Suprapubic skin (tissue), 4 donors: ENCODE measurements around the gene A2ML1. TPM values are rescaled to one million over a fixed set of nuclear protein-coding genes. Genes with fewer than 3 reads are reported as not detected.

Experiments used
- DNase-seq, 2 donors: peaks; one replicate each; pipeline ENCODE4 v3.0.0-alpha.2; 2019; ENCODE audit warnings: low spot score in 2 of 2
- H3K27ac ChIP-seq: fragments of 200-600 bp; sonication (generic); one replicate; pipeline ENCODE4 v1.5.1; 2019
- H3K27me3 ChIP-seq: fragments of 200-600 bp; sonication (generic); one replicate; pipeline ENCODE4 v1.5.1; 2019
- H3K36me3 ChIP-seq: fragments of 200-600 bp; sonication (generic); one replicate; pipeline ENCODE4 v1.5.1; 2019
- H3K4me1 ChIP-seq: fragments of 200-600 bp; sonication (generic); one replicate; pipeline ENCODE4 v1.5.1; 2019
- H3K4me3 ChIP-seq: fragments of 200-600 bp; sonication (generic); one replicate; pipeline ENCODE4 v1.5.1; 2019; ENCODE audit warnings: mild to moderate bottlenecking
- H3K9me3 ChIP-seq: fragments of 200-600 bp; sonication (generic); one replicate; pipeline ENCODE4 v1.5.1; 2019
- CTCF ChIP-seq, 2 donors: fragments of 200-600 bp in 1 of 2; fragments of 450-650 bp in 1 of 2; sonication (generic) in 1 of 2; IDR thresholded peaks; one replicate each; pipeline ENCODE4 v1.5.1; 2016 to 2019; ENCODE audit warnings: antibody characterized with exemption in 2 of 2, mild to moderate bottlenecking in 1 of 2, moderate library complexity in 1 of 2
- EP300 ChIP-seq: sonication (generic); formaldehyde crosslinking; IDR thresholded peaks from one replicate; pipeline ENCODE4 v1.6.1; 2017; ENCODE audit warnings: antibody characterized with exemption
- POLR2A ChIP-seq, 2 donors: fragments of 450-650 bp; IDR thresholded peaks; one replicate each; pipeline ENCODE4 v1.6.1; 2017; ENCODE audit warnings: antibody characterized with exemption in 2 of 2, mild to moderate bottlenecking in 2 of 2, moderate library complexity in 2 of 2
- POLR2AphosphoS5 ChIP-seq, 3 donors: sonication (generic); formaldehyde crosslinking; IDR thresholded peaks; one replicate each; pipeline ENCODE4 v1.6.1; 2017; ENCODE audit warnings: antibody characterized with exemption in 3 of 3
- WGBS: methylation state at CpG from one replicate; pipeline ENCODE4 v1.1.5; 2018; 5-methylcytosine and 5-hydroxymethylcytosine counted together
- total RNA-seq, 4 donors: library from RNA; depleted of rRNA; stranded (reverse); fragments of >200 nt; gene quantifications; one replicate each; pipeline ENCODE4 v1.1.0, GENCODE V29; 2016

Gene A2ML1
- total RNA-seq, 4 donors from 2014 or later, result 166 to 268 (median 218) TPM

DNA sequence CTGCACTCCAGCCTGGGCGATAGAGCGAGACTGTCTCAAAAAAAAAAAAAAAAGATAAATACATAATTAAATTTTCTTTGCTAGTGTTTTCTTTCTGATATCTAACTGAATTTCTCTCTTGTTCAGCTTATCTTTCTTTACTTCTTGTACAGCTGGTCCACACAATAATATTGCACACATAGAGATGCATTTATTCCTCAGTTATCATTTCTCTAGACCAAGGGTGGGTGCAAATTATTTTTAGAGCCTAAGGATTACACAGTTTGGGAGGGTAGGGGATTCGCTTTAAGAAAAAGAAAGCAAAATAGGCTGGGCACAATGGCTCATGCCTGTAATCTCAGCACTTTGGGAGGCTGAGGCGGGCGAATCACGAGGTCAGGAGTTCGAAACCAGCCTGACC, 17.9 kb downstream of the A2ML1 start:
- Histone ChIP-seq H3K27ac (no peak overlapping the region), H3K4me3 (no peak overlapping the region), H3K9me3 (no peaks in the 10 kb centered on the region), H3K4me1 (no peaks in the 10 kb centered on the region), H3K36me3 (no peaks in the 10 kb centered on the region), H3K27me3 (no peaks in the 10 kb centered on the region)
- TF ChIP-seq EP300 (no peak), POLR2A (IDR thresholded peaks at IDR 0.05) (no peak), POLR2AphosphoS5 (IDR thresholded peaks at IDR 0.05) (no peak), CTCF (IDR thresholded peaks at IDR 0.05) (no peak)
- 90% methylated on average over 7 of the region's 7 CpGs for WGBS
- DNase-seq, result no peak

GRCh38 chr12:8840938-8841633, 18.7 kb downstream of the A2ML1 start:
- Histone ChIP-seq H3K9me3 (no peaks in the 10 kb centered on the region), H3K36me3 (no peaks in the 10 kb centered on the region), H3K27ac (no peak overlapping the region), H3K27me3 (no peaks in the 10 kb centered on the region), H3K4me1 (no peaks in the 10 kb centered on the region), H3K4me3 (no peak overlapping the region)
- TF ChIP-seq POLR2AphosphoS5 (IDR thresholded peaks at IDR 0.05) (no peak), CTCF (IDR thresholded peaks at IDR 0.05) (no peak), EP300 (no peak), POLR2A (IDR thresholded peaks at IDR 0.05) (no peak)
- WGBS, result 62% methylated on average over 7 of the region's 8 CpGs
- no peak for DNase-seq

DNA sequence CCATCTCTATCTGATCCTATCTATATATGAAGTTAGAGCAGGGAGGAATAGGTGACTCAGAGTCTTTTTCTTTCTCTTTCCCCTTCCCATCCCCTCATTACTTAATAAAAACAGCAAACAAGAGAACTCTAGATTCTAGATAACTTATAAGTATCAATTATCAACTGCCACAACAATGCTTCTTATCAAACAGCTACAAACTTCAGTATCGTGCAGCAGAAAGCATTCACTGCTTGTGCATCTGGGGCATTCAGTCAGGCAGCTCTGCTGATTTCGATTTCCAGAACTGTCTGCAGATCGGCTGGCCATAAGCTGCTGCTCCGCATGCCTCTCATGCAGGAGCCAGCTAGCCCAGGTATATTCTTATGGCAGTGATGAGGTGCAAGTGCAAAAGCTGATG, 19.4 kb downstream of the A2ML1 start:
- H3K4me3 ChIP-seq, result no peak overlapping the region
- no peak for DNase-seq
- H3K27me3 ChIP-seq, result no peaks in the 10 kb centered on the region
- no peaks in the 10 kb centered on the region for H3K4me1 ChIP-seq
- H3K27ac ChIP-seq, result no peak overlapping the region
- WGBS, result 84% methylated on average over 4 of the region's 4 CpGs
- TF ChIP-seq POLR2AphosphoS5 (IDR thresholded peaks at IDR 0.05) (no peak), POLR2A (IDR thresholded peaks at IDR 0.05) (no peak), CTCF (IDR thresholded peaks at IDR 0.05) (no peak), EP300 (no peak)
- no peaks in the 10 kb centered on the region for H3K9me3 ChIP-seq
- H3K36me3 ChIP-seq, result no peaks in the 10 kb centered on the region

DNA sequence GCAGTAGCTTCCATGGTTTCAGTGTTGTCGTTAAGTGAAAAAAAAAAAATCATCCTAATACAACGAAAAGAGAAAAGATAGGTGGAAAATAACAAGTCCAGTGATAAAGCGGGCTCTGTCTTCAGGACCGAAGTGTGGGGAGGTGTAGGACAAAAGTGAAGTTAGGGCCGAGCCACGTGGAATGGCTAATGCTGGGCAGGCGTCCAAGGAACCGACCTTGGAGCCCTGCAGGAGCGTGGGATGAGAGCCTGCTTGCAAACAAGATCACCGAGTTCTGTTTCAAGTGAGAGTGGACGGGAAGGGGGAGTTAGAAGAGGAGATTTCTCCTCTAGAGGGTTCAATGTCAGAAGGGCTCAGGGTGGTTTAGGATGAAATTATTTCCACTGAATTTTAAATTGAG, 22.2 kb downstream of the A2ML1 start:
- no peak overlapping the region for H3K27ac ChIP-seq
- H3K4me3 ChIP-seq, result no peak overlapping the region
- TF ChIP-seq POLR2A (IDR thresholded peaks at IDR 0.05), result no peak
- TF ChIP-seq EP300, result no peak
- no peak for TF ChIP-seq CTCF (IDR thresholded peaks at IDR 0.05)
- TF ChIP-seq POLR2AphosphoS5 (IDR thresholded peaks at IDR 0.05), result no peak
- H3K4me1 ChIP-seq, result no peaks in the 10 kb centered on the region
- no peaks in the 10 kb centered on the region for H3K36me3 ChIP-seq
- H3K27me3 ChIP-seq, result no peaks in the 10 kb centered on the region
- WGBS, result 54% methylated on average over 11 of the region's 11 CpGs
- H3K9me3 ChIP-seq, result no peaks in the 10 kb centered on the region
- no peak for DNase-seq

GRCh38 chr12:8846305-8846704, 23.9 kb downstream of the A2ML1 start:
- H3K4me3 ChIP-seq, result no peak overlapping the region

More at GRCh38 chr12:8846305-8846704, 23.9 kb downstream of the A2ML1 start:
- 79% methylated on average over 3 of the region's 3 CpGs for WGBS
- no peaks in the 10 kb centered on the region for H3K27me3 ChIP-seq
- no peaks in the 10 kb centered on the region for H3K9me3 ChIP-seq
- H3K27ac ChIP-seq, result no peak overlapping the region
- DNase-seq, result no peak
- TF ChIP-seq EP300, result no peak
- no peak for TF ChIP-seq CTCF (IDR thresholded peaks at IDR 0.05)
- TF ChIP-seq POLR2A (IDR thresholded peaks at IDR 0.05), result no peak
- TF ChIP-seq POLR2AphosphoS5 (IDR thresholded peaks at IDR 0.05), result no peak
- H3K4me1 ChIP-seq, result no peaks in the 10 kb centered on the region
- no peaks in the 10 kb centered on the region for H3K36me3 ChIP-seq
